ENCODE data around the gene A3GALT2. TPM values are rescaled to one million over a fixed set of nuclear protein-coding genes. Genes with fewer than 3 reads are reported as not detected.

Gene A3GALT2
- total and polyA plus RNA-seq, 2 donors (not counting 1 experiment from before 2014, with no cell fraction given), result not detected

DNA sequence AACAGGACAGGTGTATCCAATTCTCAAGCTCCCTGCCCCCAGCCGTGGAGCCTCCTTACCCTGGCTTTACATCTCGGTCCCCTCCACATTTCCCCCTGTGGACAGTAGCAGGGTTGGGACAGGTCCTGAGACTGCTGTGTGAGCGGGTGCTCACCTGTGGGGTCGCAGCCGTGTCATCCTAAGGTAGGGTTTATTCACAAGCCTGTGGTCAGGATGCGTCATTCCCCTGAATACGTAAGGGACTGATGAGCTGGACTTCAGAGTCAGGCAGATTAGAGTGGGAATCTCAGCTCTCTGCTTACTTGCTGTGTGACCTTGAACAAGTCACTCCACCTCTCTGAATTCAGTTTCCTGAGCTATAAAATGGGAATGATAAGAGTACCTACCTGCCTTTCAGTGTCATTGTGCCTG is 46.9 kb downstream of the A3GALT2 start:
- peaks cover 23% of the 10 kb centered on the region for H3K4me1 Mint-ChIP-seq
- DNase-seq, result no peak
- peaks cover 13% of the 10 kb centered on the region for H3K79me2 ChIP-seq (ENCODE audit: control insufficient read depth, insufficient read depth, low read length)
- TF ChIP-seq CTCF (IDR thresholded peaks at IDR 0.05) (no peak), EZH2 (IDR thresholded peaks at IDR 0.05; ENCODE audit: borderline replicate concordance, insufficient read depth, low read depth, low read length, poor library complexity, severe bottlenecking) (no peak)
- H3K4me2 ChIP-seq (replicated peaks; ENCODE audit: low read depth, low read length, poor library complexity, severe bottlenecking), result no peak overlapping the region
- H3K27me3 Mint-ChIP-seq, result no peaks in the 10 kb centered on the region
- no peaks in the 10 kb centered on the region for H3K27me3 ChIP-seq (replicated peaks in 1 of 4; ENCODE audit: control extremely low read depth in 1 of 4, control insufficient read depth in 3 of 4, insufficient read depth in 4 of 4, low read length in 3 of 4)
- no peaks in the 10 kb centered on the region for H3K9me3 Mint-ChIP-seq (ENCODE audit: insufficient read depth)
- H3K4me3 Mint-ChIP-seq, result no peak overlapping the region
- 94% methylated on average over 5 of the region's 7 CpGs for WGBS (ENCODE audit: insufficient coverage)
- no peak for ATAC-seq (ENCODE audit: low read depth)
- peaks cover 0 to 12% of the 10 kb centered on the region in 2 donors for H3K4me1 ChIP-seq (ENCODE audit: control insufficient read depth in 2 of 2, insufficient read depth in 2 of 2, low read length in 2 of 2)
- no peak overlapping the region for H3K27ac Mint-ChIP-seq
- ChIA-PET POLR2A (no interaction called here), CTCF (interaction anchor here (1.0 to 4.2 kb wide), 2 partner anchors 22 to 93 kb away, joined by 3 to 19 read pairs; no protein-coding TSS in a partner anchor)
- intact Hi-C loops (cut with micrococcal nuclease), result no loop called here
- H3K9ac ChIP-seq (ENCODE audit: low read length), result no peak overlapping the region
- no peak overlapping the region for H2AFZ ChIP-seq (ENCODE audit: insufficient read depth, low read depth, low read length, poor library complexity, severe bottlenecking)
- H4K20me1 ChIP-seq (ENCODE audit: control insufficient read depth, insufficient read depth, low read length, poor library complexity, severe bottlenecking), result peaks cover 35% of the 10 kb centered on the region
- H3K27ac ChIP-seq (ENCODE audit: low read length in 2 of 2), result no peak overlapping the region
- H3K9me3 ChIP-seq (ENCODE audit: control extremely low read depth in 1 of 3, control insufficient read depth in 2 of 3, insufficient read depth in 1 of 3, low read length in 2 of 3), result no peaks in the 10 kb centered on the region
- H3K36me3 ChIP-seq (replicated peaks in 1 of 2; ENCODE audit: control extremely low read depth in 1 of 2, control insufficient read depth in 1 of 2, extremely low read depth in 1 of 2, insufficient read depth in 2 of 2, low read length in 1 of 2), result peaks cover 0 to 17% of the 10 kb centered on the region in 2 experiments
- H3K4me3 ChIP-seq (ENCODE audit: control extremely low read depth in 1 of 5, extremely low read depth in 1 of 5, insufficient read depth in 1 of 5, low read depth in 2 of 5, low read length in 4 of 5), result no peak overlapping the region

DNA sequence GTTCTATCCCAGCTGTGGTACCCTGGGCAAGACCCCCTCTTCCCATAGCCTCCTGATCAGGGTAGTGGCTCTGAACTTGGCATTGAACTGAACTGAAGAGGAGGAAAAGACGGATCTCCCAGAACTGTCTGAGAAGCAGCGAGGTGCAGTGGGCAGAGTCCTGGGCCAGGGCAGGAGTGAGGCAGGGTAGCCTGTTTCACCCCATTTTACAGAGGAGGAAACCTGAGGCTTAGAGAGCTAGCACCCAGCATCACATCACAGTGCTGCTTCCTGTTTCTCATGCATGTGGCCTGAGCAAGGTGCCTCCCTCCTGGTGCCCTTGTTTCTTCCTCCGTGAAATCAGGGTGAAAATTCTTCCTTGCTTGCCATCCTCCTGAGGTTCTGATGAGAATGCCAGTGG is 47.5 kb downstream of the A3GALT2 start:
- Mint-ChIP-seq H3K9me3 (ENCODE audit: insufficient read depth) (no peaks in the 10 kb centered on the region), H3K27me3 (no peaks in the 10 kb centered on the region), H3K4me3 (no peak overlapping the region), H3K4me1 (peaks cover 23% of the 10 kb centered on the region), H3K27ac (no peak overlapping the region)
- Histone ChIP-seq H3K79me2 (ENCODE audit: control insufficient read depth, insufficient read depth, low read length) (peaks cover 13% of the 10 kb centered on the region), H3K9ac (ENCODE audit: low read length) (no peak overlapping the region), H2AFZ (ENCODE audit: insufficient read depth, low read depth, low read length, poor library complexity, severe bottlenecking) (no peak overlapping the region), H3K36me3 (replicated peaks in 1 of 2; ENCODE audit: control extremely low read depth in 1 of 2, control insufficient read depth in 1 of 2, extremely low read depth in 1 of 2, insufficient read depth in 2 of 2, low read length in 1 of 2) (peaks cover 0 to 17% of the 10 kb centered on the region in 2 experiments), H4K20me1 (ENCODE audit: control insufficient read depth, insufficient read depth, low read length, poor library complexity, severe bottlenecking) (peaks cover 40% of the 10 kb centered on the region), H3K27me3 (replicated peaks in 1 of 4; ENCODE audit: control extremely low read depth in 1 of 4, control insufficient read depth in 3 of 4, insufficient read depth in 4 of 4, low read length in 3 of 4) (no peaks in the 10 kb centered on the region), H3K4me2 (replicated peaks; ENCODE audit: low read depth, low read length, poor library complexity, severe bottlenecking) (no peak overlapping the region), H3K4me3 (ENCODE audit: control extremely low read depth in 1 of 5, extremely low read depth in 1 of 5, insufficient read depth in 1 of 5, low read depth in 2 of 5, low read length in 4 of 5) (no peak overlapping the region), H3K27ac (ENCODE audit: low read length in 2 of 2) (no peak overlapping the region), H3K4me1 (ENCODE audit: control insufficient read depth in 2 of 2, insufficient read depth in 2 of 2, low read length in 2 of 2) (peaks cover 0 to 12% of the 10 kb centered on the region in 2 donors), H3K9me3 (ENCODE audit: control extremely low read depth in 1 of 3, control insufficient read depth in 2 of 3, insufficient read depth in 1 of 3, low read length in 2 of 3) (no peaks in the 10 kb centered on the region)
- no peak for TF ChIP-seq EZH2 (IDR thresholded peaks at IDR 0.05; ENCODE audit: borderline replicate concordance, insufficient read depth, low read depth, low read length, poor library complexity, severe bottlenecking)
- no peak for TF ChIP-seq CTCF (IDR thresholded peaks at IDR 0.05)
- WGBS (ENCODE audit: insufficient coverage), result 86% methylated on average over 3 of the region's 3 CpGs
- ChIA-PET POLR2A (no interaction called here), CTCF (interaction anchor here (0.6 to 4.2 kb wide), 2 partner anchors 23 to 33 kb away, joined by 3 to 19 read pairs; no protein-coding TSS in a partner anchor)
- DNase-seq (no peak), ATAC-seq (ENCODE audit: low read depth) (no peak)
- intact Hi-C loops (cut with micrococcal nuclease), result no loop called here
